SJCRH30 (cell line): ENCODE measurements around the gene PPP3CA. TPM values are rescaled to one million over a fixed set of nuclear protein-coding genes. Genes with fewer than 3 reads are reported as not detected.
A peak's percentile ranks its signal among the peaks of the same experiment; 100 is the strongest.

Experiments
- DNase-seq, 2 experiments: peaks; one replicate each; pipeline ENCODE4 v3.0.0-alpha.2; 2015 to 2020
- H3K27ac ChIP-seq: fragments of 250-450 bp; sonication (Bioruptor Pico); 2 replicates; pipeline ENCODE4 v1.5.1; 2020; ENCODE audit warnings: mild to moderate bottlenecking, moderate library complexity
- H3K27me3 ChIP-seq: fragments of 250-450 bp; sonication (Bioruptor Pico); 2 replicates; pipeline ENCODE4 v1.5.1; 2020; ENCODE audit warnings: mild to moderate bottlenecking, moderate library complexity
- H3K36me3 ChIP-seq: fragments of 250-450 bp; sonication (Bioruptor Pico); 2 replicates; pipeline ENCODE4 v1.5.1; 2020; ENCODE audit warnings: mild to moderate bottlenecking, moderate library complexity
- H3K4me1 ChIP-seq: fragments of 250-450 bp; sonication (Bioruptor Pico); 2 replicates; pipeline ENCODE4 v1.5.1; 2020; ENCODE audit warnings: mild to moderate bottlenecking, moderate library complexity
- H3K4me3 ChIP-seq: fragments of 250-450 bp; sonication (Bioruptor Pico); 2 replicates; pipeline ENCODE4 v1.5.1; 2020; ENCODE audit warnings: mild to moderate bottlenecking, moderate library complexity
- H3K9me3 ChIP-seq: fragments of 250-450 bp; sonication (Bioruptor Pico); replicated peaks from 2 replicates; pipeline ENCODE4 v1.5.1; 2020; ENCODE audit warnings: mild to moderate bottlenecking, moderate library complexity
- total RNA-seq: library from RNA; depleted of rRNA; stranded (reverse); fragments of >200 nt; shearing (Covaris generic); gene quantifications from 2 replicates; pipeline ENCODE4 v1.2.3, GENCODE V29; 2014

The PPP3CA gene
- total RNA-seq, 1 experiment from 2014 or later = 38.4 TPM

- DNase-seq = no peak
- H3K27ac ChIP-seq = no peak overlapping the region
- H3K4me1 ChIP-seq = peaks cover 8% of the 10 kb centered on the region
These were observed 58.8 kb downstream of the PPP3CA start for GRCh38 chr4:101288365-101289145.

GRCh38 chr4:101287324-101287723 lies 60.0 kb downstream of the PPP3CA start:
- Histone ChIP-seq H3K27ac (no peak overlapping the region), H3K4me3 (no peak overlapping the region), H3K36me3 (no peaks in the 10 kb centered on the region; the same call in 1 of the 2 replicates), H3K9me3 (no peaks in the 10 kb centered on the region), H3K4me1 (peaks cover 8% of the 10 kb centered on the region), H3K27me3 (no peaks in the 10 kb centered on the region)
- no peak for DNase-seq

More at GRCh38 chr4:101288365-101289145, 58.8 kb downstream of the PPP3CA start:
- no peaks in the 10 kb centered on the region; the same call in 1 of the 2 replicates for H3K36me3 ChIP-seq
- H3K4me3 ChIP-seq = no peak overlapping the region
- H3K9me3 ChIP-seq = no peaks in the 10 kb centered on the region
- no peaks in the 10 kb centered on the region for H3K27me3 ChIP-seq

DNA sequence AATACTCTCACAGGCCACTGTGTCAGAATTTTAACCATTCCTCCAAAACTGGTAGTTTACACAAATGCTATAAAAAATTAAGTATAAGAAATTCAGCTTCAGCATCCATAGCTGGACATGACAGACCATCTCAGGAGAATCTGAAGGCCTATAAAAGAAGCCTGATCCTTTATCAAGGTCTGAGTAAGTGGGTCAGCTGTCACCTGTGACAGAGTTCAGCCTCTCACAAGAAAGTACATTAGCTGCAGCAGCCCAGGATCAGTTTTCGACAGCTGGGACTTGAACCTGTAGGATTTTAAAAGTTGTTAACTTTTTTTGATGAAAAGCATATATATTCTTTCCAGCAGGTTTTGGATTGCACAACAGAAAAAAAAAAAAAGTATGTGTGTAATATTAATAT lies 60.7 kb downstream of the PPP3CA start:
- Histone ChIP-seq H3K36me3 (no peaks in the 10 kb centered on the region; the same call in 1 of the 2 replicates), H3K27me3 (no peaks in the 10 kb centered on the region), H3K27ac (no peak overlapping the region), H3K4me1 (peaks cover 8% of the 10 kb centered on the region), H3K4me3 (no peak overlapping the region), H3K9me3 (no peaks in the 10 kb centered on the region)
- DNase-seq = peak in 1 of 2 experiments; percentile 37

- Histone ChIP-seq H3K4me1 (peaks cover 8% of the 10 kb centered on the region), H3K4me3 (no peak overlapping the region), H3K27ac (no peak overlapping the region), H3K36me3 (no peaks in the 10 kb centered on the region; the same call in 1 of the 2 replicates), H3K27me3 (no peaks in the 10 kb centered on the region), H3K9me3 (no peaks in the 10 kb centered on the region)
- DNase-seq = no peak
These were observed 61.3 kb downstream of the PPP3CA start for GRCh38 chr4:101285985-101286384.

- DNase-seq = no peak
- no peak overlapping the region for H3K4me3 ChIP-seq
- no peaks in the 10 kb centered on the region for H3K9me3 ChIP-seq
- H3K27ac ChIP-seq = no peak overlapping the region
- H3K36me3 ChIP-seq = no peaks in the 10 kb centered on the region; the same call in 1 of the 2 replicates
- no peaks in the 10 kb centered on the region for H3K27me3 ChIP-seq
- peaks cover 8% of the 10 kb centered on the region for H3K4me1 ChIP-seq
These were observed 62.8 kb downstream of the PPP3CA start for GRCh38 chr4:101284546-101284945.

GRCh38 chr4:101283434-101283833 lies 63.9 kb downstream of the PPP3CA start:
- Histone ChIP-seq H3K4me3 (no peak overlapping the region), H3K27ac (no peak overlapping the region), H3K36me3 (no peaks in the 10 kb centered on the region; the same call in 1 of the 2 replicates), H3K4me1 (peaks cover 8% of the 10 kb centered on the region), H3K9me3 (no peaks in the 10 kb centered on the region), H3K27me3 (no peaks in the 10 kb centered on the region)
- no peak for DNase-seq

DNA sequence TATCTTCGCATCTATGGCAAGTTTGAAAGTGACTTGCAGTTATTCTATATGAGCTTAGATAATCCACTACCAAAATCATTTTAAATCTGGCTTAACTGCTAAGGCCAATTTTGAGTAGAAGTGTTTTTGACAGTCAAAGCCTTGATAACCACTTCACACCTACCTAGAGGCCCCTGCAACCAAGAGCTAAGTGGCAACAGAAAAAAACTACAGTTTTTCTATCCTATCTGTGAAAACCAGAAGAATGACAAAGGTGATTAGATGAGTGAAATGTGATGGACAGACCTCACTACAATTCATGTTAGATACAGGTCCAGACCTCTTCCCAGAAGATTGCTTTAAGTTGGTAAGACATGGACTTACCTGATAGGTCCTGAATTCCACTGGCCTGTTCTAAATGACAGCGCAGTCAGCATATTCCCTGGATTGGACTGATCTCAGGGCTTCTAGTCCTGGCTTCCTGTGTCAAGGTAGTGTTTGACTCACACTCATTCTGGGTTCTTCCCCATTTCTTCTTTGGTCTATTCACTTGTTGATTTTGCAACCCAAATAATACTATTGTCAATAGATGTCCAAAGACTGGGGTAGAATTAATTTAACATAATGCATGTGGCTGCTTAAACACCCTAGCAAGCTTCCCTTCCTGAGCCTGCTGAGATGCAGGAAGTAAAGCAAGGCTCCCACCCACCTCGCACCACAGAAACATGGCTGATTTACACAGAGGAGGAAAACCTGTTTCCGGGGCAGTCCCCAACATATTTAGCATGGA lies 65.1 kb downstream of the PPP3CA start:
- H3K36me3 ChIP-seq = no peaks in the 10 kb centered on the region; the same call in 1 of the 2 replicates
- H3K27me3 ChIP-seq = no peaks in the 10 kb centered on the region
- no peak overlapping the region for H3K4me3 ChIP-seq
- H3K4me1 ChIP-seq = peaks cover 8% of the 10 kb centered on the region
- no peak overlapping the region for H3K27ac ChIP-seq
- no peak for DNase-seq
- H3K9me3 ChIP-seq = no peaks in the 10 kb centered on the region

- no peaks in the 10 kb centered on the region; the same call in 1 of the 2 replicates for H3K36me3 ChIP-seq
- no peaks in the 10 kb centered on the region for H3K27me3 ChIP-seq
- H3K9me3 ChIP-seq = no peaks in the 10 kb centered on the region
- H3K4me1 ChIP-seq = no peaks in the 10 kb centered on the region
- H3K27ac ChIP-seq = no peak overlapping the region
- no peak for DNase-seq
- H3K4me3 ChIP-seq = no peak overlapping the region
These were observed 66.3 kb downstream of the PPP3CA start for GRCh38 chr4:101280866-101281600.

DNA sequence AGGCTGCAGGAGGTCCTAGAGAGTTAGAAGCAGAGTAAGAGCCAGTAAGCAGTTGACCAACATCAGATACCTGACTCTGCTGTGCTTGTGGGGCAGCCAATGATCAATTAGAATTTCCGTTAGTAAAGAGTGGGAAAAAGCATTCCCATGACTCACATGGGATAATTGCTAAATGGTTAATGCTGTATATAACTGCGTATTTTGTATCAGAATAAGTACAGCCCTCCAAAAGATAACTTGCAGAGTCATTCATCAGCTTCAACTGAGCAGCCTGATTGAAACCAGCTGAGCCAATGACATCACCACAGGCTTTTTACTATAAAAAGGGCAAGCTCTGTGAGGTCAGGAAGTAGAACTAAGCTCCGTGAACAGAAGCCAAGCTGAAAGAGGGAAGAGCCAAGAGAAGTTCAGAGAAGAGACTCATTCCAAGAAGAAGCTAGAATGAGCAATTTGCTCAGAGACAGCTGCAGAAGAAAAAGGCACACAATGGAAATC lies 67.9 kb downstream of the PPP3CA start:
- no peaks in the 10 kb centered on the region for H3K9me3 ChIP-seq
- H3K27ac ChIP-seq = no peak overlapping the region
- no peaks in the 10 kb centered on the region for H3K4me1 ChIP-seq
- no peak overlapping the region for H3K4me3 ChIP-seq
- peak in 1 of 2 experiments; percentile 30 for DNase-seq
- no peaks in the 10 kb centered on the region; the same call in 1 of the 2 replicates for H3K36me3 ChIP-seq
- H3K27me3 ChIP-seq = no peaks in the 10 kb centered on the region

DNA sequence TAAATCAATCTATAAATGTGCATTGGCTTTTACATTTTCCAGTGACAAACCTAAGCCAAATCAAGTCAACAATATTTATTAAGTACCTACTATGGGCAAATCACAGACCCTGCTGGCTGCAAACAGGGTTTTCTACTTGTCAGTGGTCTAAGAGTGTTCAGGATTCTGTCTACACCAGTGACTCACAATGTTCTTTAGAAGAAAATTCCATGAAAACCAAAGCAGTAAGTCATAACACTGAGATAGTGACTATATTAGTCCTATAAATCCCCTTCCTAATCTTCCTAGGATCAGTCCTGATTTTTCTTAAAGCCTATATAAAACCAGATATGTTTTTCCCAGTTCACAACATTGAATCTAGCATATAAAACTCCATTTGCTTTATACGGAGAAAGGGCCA lies 69.7 kb downstream of the PPP3CA start:
- H3K9me3 ChIP-seq = no peaks in the 10 kb centered on the region
- H3K27ac ChIP-seq = no peak overlapping the region
- DNase-seq = peak in 1 of 2 experiments; percentile 15
- H3K36me3 ChIP-seq = no peaks in the 10 kb centered on the region
- no peak overlapping the region for H3K4me3 ChIP-seq
- no peaks in the 10 kb centered on the region for H3K27me3 ChIP-seq
- H3K4me1 ChIP-seq = no peaks in the 10 kb centered on the region

- Histone ChIP-seq H3K4me1 (no peaks in the 10 kb centered on the region), H3K9me3 (no peaks in the 10 kb centered on the region), H3K4me3 (no peak overlapping the region), H3K27ac (no peak overlapping the region), H3K36me3 (no peaks in the 10 kb centered on the region), H3K27me3 (no peaks in the 10 kb centered on the region)
- no peak for DNase-seq
These were observed 70.7 kb downstream of the PPP3CA start for GRCh38 chr4:101276661-101277060.

GRCh38 chr4:101274888-101275752 lies 72.2 kb downstream of the PPP3CA start:
- Histone ChIP-seq H3K36me3 (no peaks in the 10 kb centered on the region), H3K4me1 (no peaks in the 10 kb centered on the region)

DNA sequence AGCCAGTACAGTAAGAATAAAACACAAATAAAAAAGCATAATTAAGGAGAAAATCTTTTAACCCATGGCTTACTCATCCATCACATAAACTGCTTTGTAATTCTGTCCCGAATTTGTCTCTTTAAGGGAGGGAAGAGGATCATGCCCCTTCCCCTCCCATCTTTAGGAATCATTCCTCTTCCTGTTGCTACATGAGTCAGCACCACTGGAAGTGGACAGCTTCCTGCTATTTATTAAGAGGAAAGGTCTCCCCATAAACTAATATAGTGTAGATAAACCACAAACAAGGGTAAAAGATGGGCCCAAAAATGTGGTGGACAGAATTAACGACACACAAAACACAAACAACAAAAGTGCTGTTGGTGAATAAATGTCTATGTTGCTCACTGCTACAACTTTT lies 75.8 kb downstream of the PPP3CA start:
- peak in 1 of 2 experiments; percentile 11 for DNase-seq
- no peaks in the 10 kb centered on the region for H3K36me3 ChIP-seq
- H3K27ac ChIP-seq = no peak overlapping the region

More at GRCh38 chr4:101274888-101275752, 72.2 kb downstream of the PPP3CA start:
- Histone ChIP-seq H3K27ac (no peak overlapping the region), H3K9me3 (no peaks in the 10 kb centered on the region), H3K27me3 (no peaks in the 10 kb centered on the region), H3K4me3 (no peak overlapping the region)
- no peak for DNase-seq

GRCh38 chr4:101269682-101270081 lies 77.6 kb downstream of the PPP3CA start:
- Histone ChIP-seq H3K27ac (no peak overlapping the region), H3K4me3 (no peak overlapping the region), H3K36me3 (no peaks in the 10 kb centered on the region), H3K27me3 (no peaks in the 10 kb centered on the region), H3K4me1 (no peaks in the 10 kb centered on the region), H3K9me3 (no peaks in the 10 kb centered on the region)
- DNase-seq = no peak

More for the DNA sequence above, 75.8 kb downstream of the PPP3CA start:
- Histone ChIP-seq H3K27me3 (no peaks in the 10 kb centered on the region), H3K4me1 (no peaks in the 10 kb centered on the region), H3K9me3 (no peaks in the 10 kb centered on the region), H3K4me3 (no peak overlapping the region)
